HepG2 (cell line): ENCODE measurements around the gene AFF1. TPM values are rescaled to one million over a fixed set of nuclear protein-coding genes. Genes with fewer than 3 reads are reported as not detected.

Experiments
- AHR ChIP-seq: IDR thresholded peaks from 2 replicates; pipeline ENCODE4 v1.6.1; 2018; ENCODE audit warnings: missing genetic modification reagents, missing compliant biosample characterization
- CHD2 ChIP-seq: IDR thresholded peaks from 2 replicates; pipeline ENCODE4 v1.6.1; 2011; ENCODE audit warnings: low read depth, low read length, improper control_type of control experiment
- HOXA5 ChIP-seq: sonication (generic); formaldehyde crosslinking; IDR thresholded peaks from 2 replicates; pipeline ENCODE4 v1.4.0; 2020; ENCODE audit warnings: missing genetic modification reagents
- PITX1 ChIP-seq: sonication (generic); formaldehyde crosslinking; IDR thresholded peaks from 2 replicates; pipeline ENCODE4 v1.5.1; 2020; ENCODE audit warnings: mild to moderate bottlenecking, missing genetic modification reagents
- ZFP62 ChIP-seq: sonication (generic); formaldehyde crosslinking; IDR thresholded peaks from 2 replicates; pipeline ENCODE4 v1.4.0; 2020; ENCODE audit warnings: missing genetic modification reagents
- ZNF124 ChIP-seq: sonication (generic); formaldehyde crosslinking; IDR thresholded peaks from 2 replicates; pipeline ENCODE4 v1.4.0; 2020; ENCODE audit warnings: missing genetic modification reagents
- ZNF253 ChIP-seq: sonication (generic); formaldehyde crosslinking; IDR thresholded peaks from 2 replicates; pipeline ENCODE4 v1.8.0; 2022; ENCODE audit warnings: mild to moderate bottlenecking, missing genetic modification reagents, borderline replicate concordance
- ZNF446 ChIP-seq: sonication (generic); formaldehyde crosslinking; IDR thresholded peaks from 2 replicates; pipeline ENCODE4 v1.5.0; 2020; ENCODE audit warnings: mild to moderate bottlenecking, missing genetic modification reagents
- ZNF570 ChIP-seq: sonication (generic); formaldehyde crosslinking; IDR thresholded peaks from 2 replicates; pipeline ENCODE4 v1.4.0; 2020; ENCODE audit warnings: mild to moderate bottlenecking, missing genetic modification reagents, borderline replicate concordance
- ZNF614 ChIP-seq: IDR thresholded peaks from 2 replicates; pipeline ENCODE4 v1.6.1; 2018; ENCODE audit warnings: missing biosample characterization, missing genetic modification reagents, inconsistent platforms, borderline replicate concordance
- ZNF713 ChIP-seq: sonication (generic); formaldehyde crosslinking; IDR thresholded peaks from 2 replicates; pipeline ENCODE4 v1.4.0; 2020; ENCODE audit warnings: mild to moderate bottlenecking, missing genetic modification reagents
- polyA plus RNA-seq, 8 experiments: library from polyadenylated mRNA; depleted of rRNA in 3 of 8; stranded (reverse) in 7 of 8; unstranded in 1 of 8; fragments of >200 nt; fragmentation: Illumina TruSeq in 4 of 8; extraction: Trizol in 4 of 8; gene quantifications; 2 replicates each; pipeline versions ENCODE4 v1.2.1 to v1.2.3, GENCODE V29; 2011 to 2016; ENCODE audit warnings: low read depth in 4 of 8, missing spikeins in 1 of 8, mixed read lengths in 1 of 8; ENCODE audit not compliant: insufficient read depth in 1 of 8
- total RNA-seq, 5 experiments: library from RNA; depleted of rRNA; stranded (reverse); fragments of >200 nt; fragmentation: Illumina TruSeq; extraction: Trizol; gene quantifications; 2 replicates each; pipeline ENCODE4 v1.2.3, GENCODE V29; 2016; ENCODE audit warnings: low read depth in 1 of 5
- TF ChIP-seq, protein P1 (sequence below): sonication (generic); formaldehyde crosslinking; IDR thresholded peaks from 2 replicates; pipeline ENCODE4 v1.4.0; 2020; ENCODE audit warnings: missing genetic modification reagents, borderline replicate concordance
- TF ChIP-seq, protein P2 (sequence below): IDR thresholded peaks from 2 replicates; pipeline ENCODE4 v1.6.1; 2016; ENCODE audit warnings: mild to moderate bottlenecking
- TF ChIP-seq, protein P3 (sequence below): sonication (generic); formaldehyde crosslinking; conservative IDR thresholded peaks from 2 replicates; pipeline ENCODE4 v1.8.1; 2023; ENCODE audit warnings: missing genetic modification reagents

AFF1 gene
- total and polyA plus RNA-seq, 2 of the 13 experiments (the other 11 are each of a cell fraction or from before 2014, with no cell fraction given), result 15.5 to 15.9 TPM

DNA sequence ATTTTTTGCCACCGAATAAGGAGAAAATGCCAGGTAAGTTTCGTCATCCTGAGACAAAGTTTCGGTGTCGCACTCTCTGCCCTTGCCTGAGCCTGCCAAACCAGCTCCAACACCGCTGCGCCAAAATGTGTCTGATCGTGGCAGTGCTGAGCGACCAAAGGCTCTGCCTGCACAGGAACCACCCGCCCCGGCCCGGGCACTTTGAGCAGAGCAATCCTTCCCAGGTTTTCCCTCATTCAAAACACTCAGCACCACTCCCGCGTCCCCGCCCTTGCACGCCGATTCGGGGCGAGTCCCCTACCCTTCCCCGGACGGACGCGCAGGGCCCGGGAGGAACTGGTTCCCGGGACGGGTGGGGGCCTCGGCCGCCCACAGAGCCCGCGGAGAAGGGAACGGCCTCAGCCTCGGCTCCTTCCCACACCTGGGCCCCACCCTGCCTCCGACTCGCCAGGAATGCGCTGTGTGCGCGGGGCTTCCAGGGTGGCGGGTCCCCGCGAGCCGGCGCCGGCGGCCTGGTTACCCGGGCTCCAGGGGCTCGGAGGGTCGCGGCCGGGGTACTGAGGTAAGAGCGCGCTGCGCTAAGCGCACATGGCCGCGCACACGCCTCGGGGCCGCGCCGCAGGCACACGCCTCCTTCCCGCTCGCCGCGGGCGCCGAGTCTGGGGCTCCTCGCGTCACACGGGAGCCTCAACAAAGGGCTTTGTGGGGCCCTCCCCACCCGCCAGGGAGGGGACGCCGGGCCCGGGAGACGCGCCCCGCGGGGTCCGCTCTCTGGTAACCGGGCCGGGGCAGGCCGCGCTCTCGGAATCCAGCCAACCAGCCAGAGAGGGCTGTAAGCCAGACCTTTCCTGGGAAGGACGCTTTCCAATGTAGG lies 42.8 kb upstream of the AFF1 start, which contains the start of gene C4orf36 (continued):
- TF ChIP-seq ZNF446, result 0 out of 2 replicates have a peak, but pooled peaks have one; percentile 67
- TF ChIP-seq ZFP62 (CRISPR knock-in tag), result no peak
- TF ChIP-seq ZNF124 (CRISPR knock-in tag), result no peak
- no peak for TF ChIP-seq PITX1 (CRISPR knock-in tag)
- no peak for TF ChIP-seq AHR (CRISPR knock-in tag)
- TF ChIP-seq, protein P1, sequence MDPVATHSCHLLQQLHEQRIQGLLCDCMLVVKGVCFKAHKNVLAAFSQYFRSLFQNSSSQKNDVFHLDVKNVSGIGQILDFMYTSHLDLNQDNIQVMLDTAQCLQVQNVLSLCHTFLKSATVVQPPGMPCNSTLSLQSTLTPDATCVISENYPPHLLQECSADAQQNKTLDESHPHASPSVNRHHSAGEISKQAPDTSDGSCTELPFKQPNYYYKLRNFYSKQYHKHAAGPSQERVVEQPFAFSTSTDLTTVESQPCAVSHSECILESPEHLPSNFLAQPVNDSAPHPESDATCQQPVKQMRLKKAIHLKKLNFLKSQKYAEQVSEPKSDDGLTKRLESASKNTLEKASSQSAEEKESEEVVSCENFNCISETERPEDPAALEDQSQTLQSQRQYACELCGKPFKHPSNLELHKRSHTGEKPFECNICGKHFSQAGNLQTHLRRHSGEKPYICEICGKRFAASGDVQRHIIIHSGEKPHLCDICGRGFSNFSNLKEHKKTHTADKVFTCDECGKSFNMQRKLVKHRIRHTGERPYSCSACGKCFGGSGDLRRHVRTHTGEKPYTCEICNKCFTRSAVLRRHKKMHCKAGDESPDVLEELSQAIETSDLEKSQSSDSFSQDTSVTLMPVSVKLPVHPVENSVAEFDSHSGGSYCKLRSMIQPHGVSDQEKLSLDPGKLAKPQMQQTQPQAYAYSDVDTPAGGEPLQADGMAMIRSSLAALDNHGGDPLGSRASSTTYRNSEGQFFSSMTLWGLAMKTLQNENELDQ (CRISPR knock-in tag), result no peak
- TF ChIP-seq, protein P2, sequence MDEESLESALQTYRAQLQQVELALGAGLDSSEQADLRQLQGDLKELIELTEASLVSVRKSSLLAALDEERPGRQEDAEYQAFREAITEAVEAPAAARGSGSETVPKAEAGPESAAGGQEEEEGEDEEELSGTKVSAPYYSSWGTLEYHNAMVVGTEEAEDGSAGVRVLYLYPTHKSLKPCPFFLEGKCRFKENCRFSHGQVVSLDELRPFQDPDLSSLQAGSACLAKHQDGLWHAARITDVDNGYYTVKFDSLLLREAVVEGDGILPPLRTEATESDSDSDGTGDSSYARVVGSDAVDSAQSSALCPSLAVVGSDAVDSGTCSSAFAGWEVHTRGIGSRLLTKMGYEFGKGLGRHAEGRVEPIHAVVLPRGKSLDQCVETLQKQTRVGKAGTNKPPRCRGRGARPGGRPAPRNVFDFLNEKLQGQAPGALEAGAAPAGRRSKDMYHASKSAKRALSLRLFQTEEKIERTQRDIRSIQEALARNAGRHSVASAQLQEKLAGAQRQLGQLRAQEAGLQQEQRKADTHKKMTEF (CRISPR knock-in tag), result no peak; the same call in 1 of the 2 replicates
- no peak for TF ChIP-seq CHD2
- TF ChIP-seq ZNF614, result no peak
- TF ChIP-seq ZNF570, result no peak
- TF ChIP-seq, protein P3, sequence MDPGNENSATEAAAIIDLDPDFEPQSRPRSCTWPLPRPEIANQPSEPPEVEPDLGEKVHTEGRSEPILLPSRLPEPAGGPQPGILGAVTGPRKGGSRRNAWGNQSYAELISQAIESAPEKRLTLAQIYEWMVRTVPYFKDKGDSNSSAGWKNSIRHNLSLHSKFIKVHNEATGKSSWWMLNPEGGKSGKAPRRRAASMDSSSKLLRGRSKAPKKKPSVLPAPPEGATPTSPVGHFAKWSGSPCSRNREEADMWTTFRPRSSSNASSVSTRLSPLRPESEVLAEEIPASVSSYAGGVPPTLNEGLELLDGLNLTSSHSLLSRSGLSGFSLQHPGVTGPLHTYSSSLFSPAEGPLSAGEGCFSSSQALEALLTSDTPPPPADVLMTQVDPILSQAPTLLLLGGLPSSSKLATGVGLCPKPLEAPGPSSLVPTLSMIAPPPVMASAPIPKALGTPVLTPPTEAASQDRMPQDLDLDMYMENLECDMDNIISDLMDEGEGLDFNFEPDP, result 0 out of 2 replicates have a peak, but pooled peaks have one; percentile 74
- no peak for TF ChIP-seq ZNF713 (CRISPR knock-in tag)
- TF ChIP-seq HOXA5 (CRISPR knock-in tag), result no peak
- TF ChIP-seq ZNF253, result 0 out of 2 replicates have a peak, but pooled peaks have one; percentile 47
